ENCODE data around the gene CAVIN1. TPM values are rescaled to one million over a fixed set of nuclear protein-coding genes. Genes with fewer than 3 reads are reported as not detected.
"Not testable (repeated sequence)": the region's sequence is repeated elsewhere in the genome, so short reads cannot be mapped to it uniquely, and the experiment has no call there.

Gene CAVIN1
- total RNA-seq, 2 experiments from 2014 or later, result 5.1 to 5.3 TPM

GRCh38 chr17:42406615-42407288 is 16.3 kb downstream of the CAVIN1 start:
- POLR2A ChIA-PET, result interaction anchor here (1.0 to 2.3 kb wide), 9 partner anchors 64 to 185 kb away, joined by 3 to 13 read pairs (median 5); no protein-coding TSS in a partner anchor
- no peaks in the 10 kb centered on the region for H3K9me3 Mint-ChIP-seq

GRCh38 chr17:42405963-42406495 is 17.0 kb downstream of the CAVIN1 start:
- ATAC-seq (ENCODE audit: low read depth) (peak; percentile 63), DNase-seq (peak; percentile 89)
- no peaks in the 10 kb centered on the region for H3K9me3 Mint-ChIP-seq
- H3K4me3 Mint-ChIP-seq, result no peak overlapping the region
- H3K36me3 Mint-ChIP-seq, result no peaks in the 10 kb centered on the region
- no peaks in the 10 kb centered on the region for H3K27me3 Mint-ChIP-seq
- peaks cover 17% of the 10 kb centered on the region for H3K4me1 Mint-ChIP-seq
- POLR2A ChIA-PET, result interaction anchor here (0.6 to 2.3 kb wide), 13 partner anchors 10 to 286 kb away, joined by 3 to 13 read pairs (median 4); no protein-coding TSS in a partner anchor
- no peak overlapping the region for H3K27ac Mint-ChIP-seq

More at GRCh38 chr17:42406615-42407288, 16.3 kb downstream of the CAVIN1 start:
- peaks cover 13% of the 10 kb centered on the region for H3K4me1 Mint-ChIP-seq
- H3K4me3 Mint-ChIP-seq, result no peak overlapping the region
- ATAC-seq (ENCODE audit: low read depth), result no peak
- H3K27me3 Mint-ChIP-seq, result no peaks in the 10 kb centered on the region
- H3K36me3 Mint-ChIP-seq, result no peaks in the 10 kb centered on the region
- DNase-seq, result no peak
- no peak overlapping the region for H3K27ac Mint-ChIP-seq

- no peaks in the 10 kb centered on the region for H3K36me3 Mint-ChIP-seq
- H3K4me1 Mint-ChIP-seq, result peaks cover 22% of the 10 kb centered on the region
- no peaks in the 10 kb centered on the region for H3K27me3 Mint-ChIP-seq
- ATAC-seq (ENCODE audit: low read depth) (no peak), DNase-seq (no peak)
- no peak overlapping the region for H3K4me3 Mint-ChIP-seq
- POLR2A ChIA-PET, result interaction anchor here (1.0 to 3.3 kb wide), 2 partner anchors 16 to 285 kb away, joined by 3 to 13 read pairs; partner anchors contain the start of gene STAT3
- no peak overlapping the region for H3K27ac Mint-ChIP-seq
- H3K9me3 Mint-ChIP-seq, result no peaks in the 10 kb centered on the region
These were observed 18.0 kb downstream of the CAVIN1 start for GRCh38 chr17:42405076-42405475.

GRCh38 chr17:42404326-42405055 is 18.6 kb downstream of the CAVIN1 start:
- H3K27me3 Mint-ChIP-seq, result no peaks in the 10 kb centered on the region
- ATAC-seq (ENCODE audit: low read depth), result no peak
- POLR2A ChIA-PET, result interaction anchor here (0.9 to 3.3 kb wide), 2 partner anchors 16 to 92 kb away, joined by 3 to 13 read pairs; partner anchors contain the start of gene STAT3

GRCh38 chr17:42403150-42403549 is 19.9 kb downstream of the CAVIN1 start:
- H3K27ac Mint-ChIP-seq, result no peak overlapping the region
- POLR2A ChIA-PET, result interaction anchor here (0.5 to 3.3 kb wide), 8 partner anchors 14 to 418 kb away, joined by 3 to 13 read pairs (median 4); partner anchors contain the start of gene STAT3
- H3K27me3 Mint-ChIP-seq, result no peaks in the 10 kb centered on the region
- peak; percentile 34 for ATAC-seq (ENCODE audit: low read depth)
- H3K9me3 Mint-ChIP-seq, result no peaks in the 10 kb centered on the region
- peaks cover 27% of the 10 kb centered on the region for H3K4me1 Mint-ChIP-seq
- H3K4me3 Mint-ChIP-seq, result no peak overlapping the region
- H3K36me3 Mint-ChIP-seq, result no peaks in the 10 kb centered on the region
- DNase-seq, result peak; percentile 51

More at GRCh38 chr17:42404326-42405055, 18.6 kb downstream of the CAVIN1 start:
- no peaks in the 10 kb centered on the region for H3K9me3 Mint-ChIP-seq
- H3K36me3 Mint-ChIP-seq, result no peaks in the 10 kb centered on the region
- H3K27ac Mint-ChIP-seq, result no peak overlapping the region
- no peak overlapping the region for H3K4me3 Mint-ChIP-seq
- peaks cover 27% of the 10 kb centered on the region for H3K4me1 Mint-ChIP-seq
- DNase-seq, result no peak

GRCh38 chr17:42402117-42402516 is 20.9 kb downstream of the CAVIN1 start:
- Mint-ChIP-seq H3K4me1 (peaks cover 23% of the 10 kb centered on the region), H3K4me3 (no peak overlapping the region), H3K36me3 (no peaks in the 10 kb centered on the region), H3K9me3 (no peaks in the 10 kb centered on the region), H3K27ac (peak overlapping the region; percentile 14), H3K27me3 (no peaks in the 10 kb centered on the region)
- POLR2A ChIA-PET, result interaction anchor here (0.6 to 3.3 kb wide), 3 partner anchors 13 to 81 kb away, joined by 3 to 13 read pairs (median 6); partner anchors contain the start of gene STAT3
- DNase-seq (no peak), ATAC-seq (ENCODE audit: low read depth) (no peak)

- H3K27me3 Mint-ChIP-seq; ATAC-seq (ENCODE audit: low read depth); H3K4me3 Mint-ChIP-seq; H3K27ac Mint-ChIP-seq; H3K36me3 Mint-ChIP-seq; H3K9me3 Mint-ChIP-seq; DNase-seq: not testable (repeated sequence)
- POLR2A ChIA-PET, result interaction anchor here (1.3 to 1.8 kb wide), 4 partner anchors 13 to 280 kb away, joined by 3 to 9 read pairs (median 5); partner anchors contain the start of genes KAT2A and STAT3
- H3K4me1 Mint-ChIP-seq, result peaks cover 23% of the 10 kb centered on the region
These were observed 22.1 kb downstream of the CAVIN1 start for GRCh38 chr17:42400844-42401375.

GRCh38 chr17:42399948-42400843 is 22.9 kb downstream of the CAVIN1 start:
- H3K4me1 Mint-ChIP-seq, result peaks cover 23% of the 10 kb centered on the region
- H3K9me3 Mint-ChIP-seq, result peaks cover 2% of the 10 kb centered on the region
- DNase-seq (no peak), ATAC-seq (ENCODE audit: low read depth) (peak; percentile 58)
- peak overlapping the region; percentile 28 for H3K27ac Mint-ChIP-seq
- peak overlapping the region; percentile 60 for H3K4me3 Mint-ChIP-seq
- no peaks in the 10 kb centered on the region for H3K36me3 Mint-ChIP-seq
- POLR2A ChIA-PET, result interaction anchor here (0.5 to 1.8 kb wide), 5 partner anchors 12 to 279 kb away, joined by 3 to 9 read pairs (median 3); partner anchors contain the start of genes KAT2A and STAT3
- no peaks in the 10 kb centered on the region for H3K27me3 Mint-ChIP-seq

GRCh38 chr17:42399121-42399520 is 23.9 kb downstream of the CAVIN1 start:
- Mint-ChIP-seq H3K9me3 (peaks cover 2% of the 10 kb centered on the region), H3K4me1 (peaks cover 28% of the 10 kb centered on the region), H3K27ac (no peak overlapping the region), H3K27me3 (no peaks in the 10 kb centered on the region), H3K4me3 (no peak overlapping the region), H3K36me3 (no peaks in the 10 kb centered on the region)
- DNase-seq (no peak), ATAC-seq (ENCODE audit: low read depth) (no peak)
- POLR2A ChIA-PET, result interaction anchor here (1.7 kb wide), 1 partner anchor 86 kb away, joined by 7 read pairs; no protein-coding TSS in a partner anchor

GRCh38 chr17:42395601-42396000 is 27.5 kb downstream of the CAVIN1 start:
- H3K27ac Mint-ChIP-seq; H3K27me3 Mint-ChIP-seq; POLR2A ChIA-PET; H3K9me3 Mint-ChIP-seq; ATAC-seq (ENCODE audit: low read depth); H3K36me3 Mint-ChIP-seq; DNase-seq; H3K4me3 Mint-ChIP-seq: not testable (repeated sequence)
- H3K4me1 Mint-ChIP-seq, result peaks cover 26% of the 10 kb centered on the region

- Mint-ChIP-seq H3K4me3 (no peak overlapping the region), H3K27ac (no peak overlapping the region), H3K27me3 (no peaks in the 10 kb centered on the region), H3K4me1 (peaks cover 24% of the 10 kb centered on the region), H3K36me3 (no peaks in the 10 kb centered on the region), H3K9me3 (peaks cover 2% of the 10 kb centered on the region)
- ATAC-seq (ENCODE audit: low read depth) (no peak), DNase-seq (no peak)
- POLR2A ChIA-PET, result no interaction called here
These were observed 28.2 kb downstream of the CAVIN1 start for GRCh38 chr17:42394838-42395237.

Measured in activated naive CD8-positive, alpha-beta T cell treated with anti-CD3 and anti-CD28 coated beads, Interleukin-2, amount 10 ng/mL, durations not matched to agents 7 days and 5 days (primary cell).